ENCODE results near the gene FNIP1.
"Not testable (repeated sequence)": the region's sequence is repeated elsewhere in the genome, so short reads cannot be mapped to it uniquely, and the experiment has no call there.

The FNIP1 gene

GRCh38 chr5:131684595-131684994 lies 112.2 kb downstream of the FNIP1 start:
- no peak for DNase-seq (ENCODE audit: low read depth)

GRCh38 chr5:131684051-131684450 lies 112.8 kb downstream of the FNIP1 start:
- no peak for DNase-seq (ENCODE audit: low read depth)

DNA sequence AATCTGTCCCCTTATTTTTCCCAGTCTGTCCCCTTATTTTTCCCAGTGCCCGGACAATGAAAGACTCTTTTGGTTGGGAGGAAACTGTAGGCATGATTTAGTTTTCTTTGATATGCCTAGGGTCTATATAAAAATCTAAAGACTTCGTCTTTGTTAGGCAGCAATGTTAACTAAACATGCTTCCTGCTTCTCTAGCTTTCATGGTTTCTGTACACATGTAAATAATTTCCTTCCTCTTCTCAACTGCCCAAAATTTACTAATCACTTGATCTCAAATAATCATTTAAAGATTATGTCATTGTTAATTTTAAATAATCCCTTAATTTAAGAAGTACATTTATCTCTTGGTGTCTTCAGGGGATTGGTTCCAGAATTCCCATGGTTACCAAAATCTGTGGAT lies 114.0 kb downstream of the FNIP1 start:
- DNase-seq (ENCODE audit: low read depth), result no peak

- DNase-seq (ENCODE audit: low read depth), result no peak
Observed at GRCh38 chr5:131682175-131682574, 114.6 kb downstream of the FNIP1 start.

DNA sequence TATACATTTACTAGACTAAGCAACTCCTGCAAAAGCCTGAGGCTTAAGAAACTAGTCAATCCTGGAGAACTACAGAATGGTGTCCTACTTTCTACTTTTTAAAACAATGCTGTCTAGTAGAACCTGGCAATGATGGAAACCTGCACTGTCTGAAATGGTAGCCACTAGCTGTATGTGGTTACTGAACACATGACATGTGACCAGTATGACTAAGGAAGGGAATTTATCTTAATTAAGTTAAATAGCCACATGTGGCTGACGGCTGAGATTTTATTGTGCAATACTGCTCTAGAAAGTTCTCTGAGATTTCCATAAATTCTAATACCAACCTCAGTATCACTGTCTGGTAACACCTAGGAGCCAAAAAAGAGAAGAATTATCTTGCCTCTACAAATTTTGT lies 116.9 kb downstream of the FNIP1 start:
- no peak for DNase-seq (ENCODE audit: low read depth)

- DNase-seq (ENCODE audit: low read depth), result not testable (repeated sequence)
Observed at GRCh38 chr5:131678273-131678672, 118.5 kb downstream of the FNIP1 start.

DNA sequence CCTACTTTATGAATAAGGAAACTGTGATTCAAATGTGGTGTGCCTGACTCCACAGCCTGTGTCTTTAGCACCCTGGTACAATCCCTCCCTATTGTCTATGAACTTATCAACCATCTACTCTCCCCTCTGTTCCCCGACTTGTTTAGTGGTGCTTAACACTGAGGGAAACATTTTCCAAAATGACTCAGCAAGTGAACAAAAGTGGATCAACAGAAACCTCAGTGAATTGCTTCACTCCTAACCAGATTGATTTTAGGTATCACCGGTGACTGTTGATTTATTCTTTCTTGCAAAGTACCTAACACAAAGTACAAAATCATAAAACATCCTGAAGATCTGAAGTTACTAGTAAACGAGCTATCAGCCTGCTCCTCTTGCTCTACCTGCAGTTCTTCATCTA lies 119.7 kb downstream of the FNIP1 start:
- DNase-seq (ENCODE audit: low read depth), result no peak

- DNase-seq (ENCODE audit: low read depth), result no peak
Observed at GRCh38 chr5:131672776-131673175, 124.0 kb downstream of the FNIP1 start.

GRCh38 chr5:131671994-131672655 lies 124.7 kb downstream of the FNIP1 start:
- no peak for DNase-seq (ENCODE audit: low read depth)

DNA sequence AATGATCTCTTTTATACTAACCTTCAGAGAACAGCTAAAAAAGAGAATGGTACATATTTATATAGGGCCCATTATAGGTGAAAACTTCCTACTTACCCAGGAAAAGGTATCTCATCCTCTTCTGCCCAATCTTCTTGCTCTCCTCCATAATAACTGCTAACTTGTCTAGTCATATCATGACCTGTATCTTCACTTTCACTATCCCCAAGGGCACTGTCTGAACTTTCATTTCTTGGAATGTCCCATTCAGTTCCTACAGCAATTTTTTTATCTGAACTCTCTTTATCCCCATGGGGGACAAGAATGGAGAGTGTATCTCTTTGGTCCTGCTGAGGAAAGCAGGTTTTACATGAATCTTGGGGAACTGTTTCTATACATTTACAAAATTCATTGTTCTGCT lies 125.4 kb downstream of the FNIP1 start:
- no peak for DNase-seq (ENCODE audit: low read depth)

DNA sequence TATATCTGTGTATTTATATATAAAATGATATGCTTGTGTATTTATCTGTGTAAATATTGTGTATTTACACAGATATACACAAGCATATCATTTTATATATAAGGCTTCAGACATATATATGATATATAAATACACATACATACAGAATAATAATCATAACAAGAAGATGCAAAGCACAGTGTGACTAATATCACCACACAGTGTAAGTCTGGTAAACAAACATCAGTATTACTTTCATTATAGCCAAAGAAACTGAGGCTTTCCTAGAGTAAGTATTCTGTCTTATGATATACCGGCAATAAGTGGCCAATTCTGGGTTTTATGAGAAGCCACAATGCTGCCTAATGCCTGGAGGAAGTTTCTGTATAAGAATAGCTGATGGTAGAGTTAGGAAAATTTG lies 131.9 kb downstream of the FNIP1 start:
- no peak for DNase-seq (ENCODE audit: low read depth)

- DNase-seq (ENCODE audit: low read depth), result no peak
Observed at GRCh38 chr5:131661933-131662332, 134.9 kb downstream of the FNIP1 start.

DNA sequence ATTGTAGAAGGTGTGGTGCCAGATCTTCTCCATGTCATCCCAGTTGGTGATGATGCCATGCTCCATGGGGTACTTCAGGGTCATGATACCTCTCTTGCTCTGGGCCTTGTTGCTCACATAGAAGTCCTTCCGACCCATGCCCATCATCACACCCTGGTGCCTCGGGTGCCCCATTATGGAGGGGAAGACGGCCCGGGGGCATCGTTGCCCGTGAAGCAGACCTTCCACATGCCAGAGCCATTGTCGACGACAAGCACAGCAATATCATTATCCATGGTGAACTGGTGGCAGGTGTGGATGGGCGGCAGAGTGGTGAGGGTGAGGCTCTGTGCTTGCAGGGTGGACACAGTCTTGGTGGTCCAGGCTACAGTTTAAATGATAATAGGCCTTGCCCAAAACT lies 137.0 kb downstream of the FNIP1 start:
- no peak for DNase-seq (ENCODE audit: low read depth)

DNA sequence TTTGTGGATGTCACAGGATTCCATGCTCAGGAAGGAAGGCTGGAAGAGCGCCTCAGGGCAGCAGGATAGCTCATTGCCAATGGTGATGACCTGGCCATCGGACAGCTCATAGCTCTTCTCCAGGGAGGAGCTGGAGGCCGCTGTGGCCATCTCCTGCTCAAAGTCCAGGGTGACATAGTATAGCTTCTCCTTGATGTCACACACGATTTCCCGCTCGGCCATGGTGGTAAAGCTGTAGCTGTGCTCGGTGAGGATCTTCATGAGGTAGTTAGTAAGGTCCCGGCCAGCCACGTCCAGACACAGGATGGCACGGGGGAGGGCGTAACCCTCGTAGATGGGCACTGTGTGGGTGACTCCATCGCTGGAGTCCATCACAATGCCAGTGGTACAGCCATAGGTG lies 137.5 kb downstream of the FNIP1 start:
- no peak for DNase-seq (ENCODE audit: low read depth)

DNA sequence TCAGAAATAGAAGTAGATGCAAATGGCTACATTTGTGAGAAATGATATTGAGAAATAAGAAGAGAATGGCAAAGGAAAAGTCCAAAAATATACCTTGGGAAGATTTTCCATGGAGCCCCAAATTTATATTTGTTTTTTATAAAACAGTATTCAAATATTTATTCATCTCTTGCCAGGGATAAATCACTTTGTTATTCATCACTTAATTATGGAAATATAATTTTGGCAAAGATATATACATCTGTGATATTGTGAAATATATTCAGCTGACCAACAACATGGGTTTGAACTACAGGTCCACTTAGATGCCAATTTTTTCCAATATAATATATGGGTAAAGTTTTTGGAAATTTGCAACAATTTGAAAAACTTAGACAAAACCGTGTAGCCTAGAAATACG lies 142.0 kb downstream of the FNIP1 start:
- DNase-seq (ENCODE audit: low read depth), result no peak

- no peak for DNase-seq (ENCODE audit: low read depth)
Observed at GRCh38 chr5:131654309-131654708, 142.5 kb downstream of the FNIP1 start.

DNA sequence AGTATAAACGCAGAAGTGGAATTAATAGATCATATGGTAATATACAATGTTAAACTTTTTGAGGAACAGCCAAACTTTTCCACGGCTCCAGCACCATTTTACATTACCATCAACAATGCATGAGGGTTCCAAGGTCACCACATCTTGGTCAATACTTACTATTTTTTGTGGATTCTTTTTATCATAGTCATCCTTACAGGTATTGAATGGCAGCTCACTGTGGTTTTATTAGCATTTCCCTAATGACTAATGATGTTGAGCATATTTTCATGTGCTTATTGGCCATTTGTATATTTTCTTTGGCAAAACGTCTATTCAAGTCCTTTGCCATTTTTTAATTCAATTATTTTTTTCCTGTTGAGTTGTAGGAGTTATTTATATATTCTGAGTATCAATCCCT lies 147.7 kb downstream of the FNIP1 start:
- DNase-seq (ENCODE audit: low read depth), result no peak

DNA sequence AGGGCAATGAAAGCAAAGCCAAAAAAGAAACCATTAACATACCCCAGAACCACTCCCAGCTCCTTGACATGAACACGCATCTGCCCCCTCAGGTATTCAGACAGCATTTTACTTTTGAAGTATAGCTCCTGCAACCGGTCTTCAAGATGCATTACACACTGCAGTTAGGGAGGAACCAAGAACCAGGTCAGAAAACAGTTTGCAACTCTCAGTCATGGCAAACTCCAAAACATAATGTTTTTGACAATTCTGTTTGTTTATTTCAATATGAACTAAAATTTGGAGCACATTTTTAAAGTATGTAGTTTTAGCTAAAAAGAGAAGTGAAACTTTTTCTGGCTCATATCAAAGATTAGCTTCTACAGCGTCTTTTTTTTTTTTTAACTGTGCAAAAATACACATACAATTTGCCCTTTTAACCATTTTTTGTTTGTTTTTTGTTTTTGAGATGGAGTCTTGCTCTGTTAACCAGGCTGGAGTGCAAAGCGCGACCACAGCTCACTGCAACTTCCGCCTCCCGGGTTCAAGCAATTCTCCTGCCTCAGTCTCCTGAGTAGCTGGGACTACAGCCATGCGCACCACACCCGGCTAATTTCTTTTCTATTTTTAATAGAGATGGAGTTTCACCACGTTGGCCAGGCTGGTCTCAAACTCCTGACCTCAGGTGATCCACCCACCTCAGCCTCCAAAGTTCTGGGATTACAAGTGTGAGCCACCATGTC lies 149.6 kb downstream of the FNIP1 start:
- no peak for DNase-seq (ENCODE audit: low read depth)

DNA sequence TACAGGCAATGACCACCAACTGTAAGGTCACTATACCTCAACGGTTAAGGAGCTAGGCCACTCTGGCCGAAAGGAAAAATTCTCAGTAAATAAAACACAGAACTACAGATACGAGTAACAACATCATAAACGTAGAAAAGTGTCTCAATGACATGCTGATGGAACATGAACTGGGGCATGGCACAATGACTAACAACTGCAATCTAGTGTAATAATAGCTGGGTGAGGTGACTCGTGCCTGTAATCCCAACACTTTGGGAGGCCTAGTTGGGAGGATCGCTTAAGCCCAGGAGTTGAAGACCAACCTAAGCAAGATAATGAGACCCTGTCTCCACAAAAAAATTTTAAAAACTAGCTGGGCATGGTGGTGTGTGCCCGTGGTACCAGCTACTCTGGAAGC lies 152.0 kb downstream of the FNIP1 start:
- DNase-seq (ENCODE audit: low read depth), result no peak

DNA sequence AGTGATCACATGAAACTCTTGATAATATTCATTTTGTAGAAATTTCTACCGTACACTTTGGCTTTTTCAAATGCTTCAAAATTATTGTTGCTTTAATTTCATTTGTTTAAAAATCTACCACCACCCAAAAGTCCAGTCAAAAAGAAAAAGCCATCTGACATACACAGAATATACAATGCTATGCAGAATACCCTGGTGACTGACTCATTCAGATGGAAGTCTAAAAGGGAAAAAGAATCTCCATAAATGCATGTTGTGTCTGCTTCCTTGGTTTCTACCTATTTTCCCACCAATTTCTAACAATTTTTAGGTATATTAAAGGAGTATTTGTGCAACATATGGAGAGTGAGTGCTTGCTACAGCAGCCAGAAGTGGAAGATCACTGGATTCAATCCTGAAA lies 152.4 kb downstream of the FNIP1 start:
- no peak for DNase-seq (ENCODE audit: low read depth)

- no peak for DNase-seq (ENCODE audit: low read depth)
Observed at GRCh38 chr5:131641494-131641893, 155.3 kb downstream of the FNIP1 start.

DNA sequence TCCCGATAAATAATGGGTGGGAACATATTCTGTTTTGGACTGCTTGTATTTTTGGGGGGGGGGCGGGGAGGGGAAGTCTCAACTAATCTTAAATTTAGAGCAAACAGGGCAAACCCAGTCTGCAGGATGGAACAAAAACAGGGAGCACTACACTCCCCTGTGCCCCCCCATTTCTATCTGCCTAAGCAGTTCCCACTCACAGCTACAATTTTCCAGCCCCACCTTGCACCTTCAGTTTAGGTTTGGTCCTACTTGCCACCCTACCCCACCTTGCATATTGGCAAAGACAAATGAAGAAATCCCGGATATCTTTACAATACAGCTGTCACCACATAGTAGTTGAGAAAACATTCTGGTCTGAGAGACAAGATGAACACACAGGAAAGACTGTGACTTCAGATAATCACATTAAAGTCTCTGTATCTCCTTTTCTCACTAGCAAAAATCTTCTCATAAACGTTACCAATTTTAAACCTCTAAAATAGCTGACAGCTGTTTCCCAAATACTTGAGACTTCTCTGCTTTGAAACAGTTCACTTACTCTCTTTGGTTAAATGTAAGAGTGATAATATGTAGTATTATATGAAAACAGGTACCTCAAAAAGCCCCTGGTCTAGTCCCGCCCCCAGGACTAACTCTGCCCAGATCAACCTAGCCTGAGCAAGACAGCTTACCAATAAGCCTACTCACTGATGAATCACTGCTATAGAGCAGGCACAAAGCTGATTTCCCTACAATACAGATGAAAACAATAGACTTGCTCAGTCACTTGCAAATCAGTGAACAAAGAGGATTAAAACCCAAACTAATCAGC lies 156.6 kb downstream of the FNIP1 start:
- DNase-seq (ENCODE audit: low read depth), result peak; percentile 19

DNA sequence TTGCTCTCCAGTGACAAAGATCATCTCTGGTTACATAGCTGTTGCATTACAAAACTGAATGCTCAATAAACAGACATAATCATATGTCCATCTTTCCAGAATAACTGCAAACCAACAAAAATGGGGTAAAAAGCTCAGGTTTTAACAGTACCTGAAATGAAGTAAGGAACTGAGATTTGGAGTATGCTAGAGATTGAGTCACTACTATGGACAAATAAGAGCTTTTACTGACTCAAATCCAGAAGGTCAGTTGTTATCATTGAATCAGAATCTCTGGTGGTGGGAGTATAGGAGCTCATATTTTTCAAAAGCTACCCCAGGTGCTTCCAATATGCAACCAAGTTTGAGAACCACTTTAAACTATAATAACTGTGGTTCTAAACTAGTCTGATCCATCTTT lies 157.7 kb downstream of the FNIP1 start:
- no peak for DNase-seq (ENCODE audit: low read depth)
